Upper lobe of right lung (tissue), 1 donor: ENCODE measurements around the gene POFUT1. TPM values are rescaled to one million over a fixed set of nuclear protein-coding genes. Genes with fewer than 3 reads are reported as not detected.

ENCODE experiments used
- ATAC-seq: fragments of 200-7000 bp; cut with Tn5 transposase; one replicate; pipeline ENCODE4 v1.9.1; 2020; ENCODE audit warnings: mild to moderate bottlenecking, moderate library complexity
- DNase-seq: peaks from one replicate; pipeline ENCODE4 v3.0.0-alpha.2; 2020
- H3K27ac ChIP-seq: fragments of 200-600 bp; one replicate; pipeline ENCODE4 v1.8.0; 2022
- H3K27me3 ChIP-seq: fragments of 200-600 bp; one replicate; pipeline ENCODE4 v1.8.0; 2022; ENCODE audit warnings: mild to moderate bottlenecking
- H3K36me3 ChIP-seq: fragments of 200-600 bp; one replicate; pipeline ENCODE4 v1.8.0; 2022
- H3K4me1 ChIP-seq: fragments of 200-600 bp; one replicate; pipeline ENCODE4 v1.8.0; 2022
- H3K4me3 ChIP-seq: fragments of 200-600 bp; one replicate; pipeline ENCODE4 v1.8.0; 2022; ENCODE audit warnings: mild to moderate bottlenecking
- H3K9me3 ChIP-seq: fragments of 200-600 bp; one replicate; pipeline ENCODE4 v1.8.0; 2022
- intact Hi-C: fragments of 100-400 bp; cut with DNase I; formaldehyde crosslinking; loops from one replicate; pipeline ENCODE4 v1.11.0; 2022
- total RNA-seq: library from RNA; stranded (reverse); fragmentation: NEBNext Ultra II Directional; extraction: Animal tissue kit (Norgen Biotek cat#: 25700); gene quantifications from one replicate; pipeline ENCODE4 v1.2.1, GENCODE V29; 2021
- TF ChIP-seq, protein P1 (sequence below): fragments of 200-600 bp; IDR thresholded peaks from one replicate; pipeline ENCODE4 v1.8.0; 2022; ENCODE audit warnings: antibody characterized with exemption
- donor health status: DM: no; HTN: yes; CAD: no; lungs with severe emphysema.

Gene POFUT1
- total RNA-seq, 1 donor from 2014 or later = 31.5 TPM

DNA sequence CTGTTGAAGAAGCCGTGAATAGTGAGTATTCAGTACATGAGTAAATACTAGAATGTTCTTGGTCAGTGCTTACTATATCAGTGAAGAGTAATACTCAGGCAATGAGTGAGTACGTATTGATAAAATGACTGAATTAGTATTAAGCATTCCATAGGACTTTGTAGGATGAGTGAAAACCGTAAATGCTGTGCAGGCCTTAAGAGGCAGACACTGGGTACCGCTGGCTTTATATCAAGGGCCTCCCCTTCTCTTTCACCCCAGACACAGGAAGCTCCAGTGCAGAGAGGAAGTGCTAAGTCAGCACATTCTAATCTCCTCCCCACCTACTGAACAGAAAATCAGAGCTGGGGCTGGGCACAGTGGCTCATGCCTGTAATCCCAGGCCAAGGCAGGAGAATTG, 24.2 kb downstream of the POFUT1 start:
- Histone ChIP-seq H3K4me1 (peaks cover 23% of the 10 kb centered on the region), H3K27me3 (no peaks in the 10 kb centered on the region), H3K4me3 (no peak overlapping the region), H3K36me3 (peaks cover 56% of the 10 kb centered on the region), H3K27ac (peak overlapping the region; percentile 9), H3K9me3 (no peaks in the 10 kb centered on the region)
- DNase-seq = no peak
- peak; percentile 49 for ATAC-seq
- TF ChIP-seq, protein P1, sequence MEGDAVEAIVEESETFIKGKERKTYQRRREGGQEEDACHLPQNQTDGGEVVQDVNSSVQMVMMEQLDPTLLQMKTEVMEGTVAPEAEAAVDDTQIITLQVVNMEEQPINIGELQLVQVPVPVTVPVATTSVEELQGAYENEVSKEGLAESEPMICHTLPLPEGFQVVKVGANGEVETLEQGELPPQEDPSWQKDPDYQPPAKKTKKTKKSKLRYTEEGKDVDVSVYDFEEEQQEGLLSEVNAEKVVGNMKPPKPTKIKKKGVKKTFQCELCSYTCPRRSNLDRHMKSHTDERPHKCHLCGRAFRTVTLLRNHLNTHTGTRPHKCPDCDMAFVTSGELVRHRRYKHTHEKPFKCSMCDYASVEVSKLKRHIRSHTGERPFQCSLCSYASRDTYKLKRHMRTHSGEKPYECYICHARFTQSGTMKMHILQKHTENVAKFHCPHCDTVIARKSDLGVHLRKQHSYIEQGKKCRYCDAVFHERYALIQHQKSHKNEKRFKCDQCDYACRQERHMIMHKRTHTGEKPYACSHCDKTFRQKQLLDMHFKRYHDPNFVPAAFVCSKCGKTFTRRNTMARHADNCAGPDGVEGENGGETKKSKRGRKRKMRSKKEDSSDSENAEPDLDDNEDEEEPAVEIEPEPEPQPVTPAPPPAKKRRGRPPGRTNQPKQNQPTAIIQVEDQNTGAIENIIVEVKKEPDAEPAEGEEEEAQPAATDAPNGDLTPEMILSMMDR = no peak
- intact Hi-C loops = no loop called here

GRCh38 chr20:32232326-32232886, 24.7 kb downstream of the POFUT1 start:
- H3K27ac ChIP-seq = no peak overlapping the region

GRCh38 chr20:32233286-32233685, 25.6 kb downstream of the POFUT1 start:
- TF ChIP-seq, protein P1 = no peak
- H3K9me3 ChIP-seq = no peaks in the 10 kb centered on the region
- intact Hi-C loops = no loop called here
- no peak overlapping the region for H3K4me3 ChIP-seq
- peaks cover 54% of the 10 kb centered on the region for H3K36me3 ChIP-seq
- H3K27ac ChIP-seq = no peak overlapping the region
- H3K27me3 ChIP-seq = no peaks in the 10 kb centered on the region
- ATAC-seq (no peak), DNase-seq (no peak)
- H3K4me1 ChIP-seq = peaks cover 10% of the 10 kb centered on the region

More at GRCh38 chr20:32232326-32232886, 24.7 kb downstream of the POFUT1 start:
- TF ChIP-seq, protein P1 = no peak
- Histone ChIP-seq H3K9me3 (no peaks in the 10 kb centered on the region), H3K4me3 (no peak overlapping the region), H3K4me1 (peaks cover 19% of the 10 kb centered on the region), H3K27me3 (no peaks in the 10 kb centered on the region), H3K36me3 (peaks cover 56% of the 10 kb centered on the region)
- DNase-seq (no peak), ATAC-seq (no peak)
- intact Hi-C loops = no loop called here

DNA sequence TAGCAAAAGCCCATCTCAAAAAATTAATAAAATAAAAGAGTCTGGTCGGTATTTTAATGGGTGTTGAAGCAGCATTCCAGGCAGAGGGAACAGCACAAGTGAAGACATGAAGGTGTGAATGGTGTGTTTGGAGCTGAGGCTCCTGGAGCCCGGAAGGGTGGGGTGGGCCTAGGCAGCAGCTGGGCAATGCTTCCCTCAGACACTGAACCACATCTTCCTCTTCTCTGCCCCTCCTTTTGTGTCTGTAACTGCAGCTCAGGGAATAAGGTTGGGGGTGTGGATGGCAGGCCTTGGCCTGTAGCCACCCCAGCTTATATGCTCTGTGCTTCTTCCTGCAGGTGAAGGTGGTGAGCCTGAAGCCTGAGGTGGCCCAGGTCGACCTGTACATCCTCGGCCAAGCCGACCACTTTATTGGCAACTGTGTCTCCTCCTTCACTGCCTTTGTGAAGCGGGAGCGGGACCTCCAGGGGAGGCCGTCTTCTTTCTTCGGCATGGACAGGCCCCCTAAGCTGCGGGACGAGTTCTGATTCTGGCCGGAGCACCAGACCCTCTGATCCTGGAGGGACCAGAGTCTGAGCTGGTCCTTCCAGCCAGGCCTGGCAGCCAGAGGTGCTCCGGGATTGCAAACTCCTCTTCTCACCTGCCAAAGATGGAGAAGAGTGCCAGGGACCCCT, 26.6 kb downstream of the POFUT1 start:
- peaks cover 44% of the 10 kb centered on the region for H3K36me3 ChIP-seq
- ATAC-seq = peak; percentile 62
- no peak overlapping the region for H3K4me3 ChIP-seq

GRCh38 chr20:32235331-32236047, 27.8 kb downstream of the POFUT1 start:
- peaks cover 40% of the 10 kb centered on the region for H3K36me3 ChIP-seq
- ATAC-seq = no peak
- no peak for DNase-seq
- no peak overlapping the region for H3K4me3 ChIP-seq
- H3K27ac ChIP-seq = no peak overlapping the region
- intact Hi-C loops = no loop called here
- TF ChIP-seq, protein P1 = no peak
- H3K27me3 ChIP-seq = no peaks in the 10 kb centered on the region
- H3K9me3 ChIP-seq = no peaks in the 10 kb centered on the region
- H3K4me1 ChIP-seq = peaks cover 7% of the 10 kb centered on the region

More for the DNA sequence above, 26.6 kb downstream of the POFUT1 start:
- Histone ChIP-seq H3K9me3 (no peaks in the 10 kb centered on the region), H3K27ac (no peak overlapping the region), H3K4me1 (peaks cover 7% of the 10 kb centered on the region), H3K27me3 (no peaks in the 10 kb centered on the region)
- TF ChIP-seq, protein P1 = no peak
- intact Hi-C loops = no loop called here
- no peak for DNase-seq
